HepG2 (cell line): Measurements from ENCODE around the gene FRRS1. TPM values are rescaled to one million over a fixed set of nuclear protein-coding genes. Genes with fewer than 3 reads are reported as not detected.

Source experiments
- ATAC-seq: fragments of 200-7000 bp; cut with Tn5 transposase; 3 replicates; pipeline ENCODE4 v1.9.1; 2020; ENCODE audit warnings: mild to moderate bottlenecking, moderate library complexity
- BruUV-seq: library from RNA; stranded (reverse); fragments of 400-500 nt; replicated peaks from 2 replicates; lab custom pipeline; 2021; lab: Mats Ljungman, UMichigan
- CTCF ChIA-PET: fragments of 300-600 bp; formaldehyde crosslinking; extraction: SDS; loops from one replicate; lab custom pipeline; 2021; ENCODE audit warnings: low total read pairs, inconsistent platforms, low intra/inter-chr PET ratio; lab: Yijun Ruan, JAX
- POLR2A ChIA-PET: fragments of 350-600 bp; sonication (Branson Sonifier 250); formaldehyde crosslinking; loops from one replicate; lab custom pipeline; 2020; ENCODE audit warnings: antibody characterized with exemption, inconsistent platforms; lab: Yijun Ruan, JAX
- DNase-seq: peaks from one replicate; pipeline ENCODE4 v3.0.0-alpha.2; 2015; ENCODE audit warnings: low spot score
- FAIRE-seq: peaks from 3 replicates; lab custom pipeline; 2011; peaks lifted over from hg19 to GRCh38; lab: Jason Lieb, UNC
- H2AFZ ChIP-seq: one replicate; pipeline ENCODE4 v1.6.1; 2011; ENCODE audit warnings: low read length, inconsistent platforms
- H3K27ac ChIP-seq: fragments of 300-600 bp; 3 replicates; pipeline ENCODE4 v1.8.0; 2011; ENCODE audit warnings: mixed run types, mild to moderate bottlenecking, mixed read lengths, low read length, inconsistent platforms; ENCODE audit not compliant: insufficient read depth; ENCODE audit errors: extremely low read length
- H3K27me3 ChIP-seq, 2 experiments: fragments of 200-600 bp in 1 of 2; 2 replicates in 1 of 2; 3 replicates in 1 of 2; pipeline versions ENCODE4 v1.6.0 to v1.8.0; 2011; ENCODE audit warnings: low read length in 2 of 2, mild to moderate bottlenecking in 2 of 2, moderate library complexity in 2 of 2, inconsistent platforms in 1 of 2; ENCODE audit not compliant: insufficient read depth in 2 of 2, control insufficient read depth in 1 of 2
- H3K36me3 ChIP-seq, 2 experiments: fragments of 200-600 bp in 1 of 2; replicated peaks in 1 of 2; 2 replicates in 1 of 2; 3 replicates in 1 of 2; pipeline versions ENCODE4 v1.5.1 to v1.8.0; 2011; ENCODE audit warnings: low read length in 2 of 2, inconsistent platforms in 1 of 2; ENCODE audit not compliant: insufficient read depth in 2 of 2, control insufficient read depth in 1 of 2
- H3K4me1 ChIP-seq: 2 replicates; pipeline ENCODE4 v1.5.1; 2012; ENCODE audit warnings: low read length, inconsistent platforms; ENCODE audit not compliant: insufficient read depth
- H3K4me2 ChIP-seq: 2 replicates; pipeline ENCODE4 v1.6.0; 2011; ENCODE audit warnings: low read depth, low read length, inconsistent platforms
- H3K4me3 ChIP-seq, 3 experiments: fragments of 200-600 bp in 1 of 3; sonication (generic), shearing (Covaris generic) in 1 of 3; replicated peaks in 1 of 3; 2 replicates each; pipeline ENCODE4 v1.5.1; 2011 to 2016; ENCODE audit warnings: low read length in 3 of 3, inconsistent platforms in 2 of 3, low read depth in 2 of 3, mild to moderate bottlenecking in 2 of 3, control low read depth in 1 of 3, mixed read lengths in 1 of 3; ENCODE audit not compliant: insufficient read depth in 1 of 3
- H3K79me2 ChIP-seq: one replicate; pipeline ENCODE4 v1.6.1; 2011; ENCODE audit warnings: low read length, inconsistent platforms; ENCODE audit not compliant: insufficient read depth
- H3K9ac ChIP-seq: 2 replicates; pipeline ENCODE4 v1.6.0; 2011; ENCODE audit warnings: mild to moderate bottlenecking, low read depth, low read length, inconsistent platforms; ENCODE audit not compliant: insufficient read depth
- H3K9me3 ChIP-seq: 2 replicates; pipeline ENCODE4 v1.5.1; 2012; ENCODE audit warnings: mild to moderate bottlenecking, low read length
- H4K20me1 ChIP-seq: 2 replicates; pipeline ENCODE4 v1.6.0; 2011; ENCODE audit warnings: inconsistent platforms, mild to moderate bottlenecking, low read length, moderate library complexity; ENCODE audit not compliant: insufficient read depth
- GZF1 ChIP-seq: sonication (generic); formaldehyde crosslinking; IDR thresholded peaks from 2 replicates; pipeline ENCODE4 v1.5.1; 2020; ENCODE audit warnings: mild to moderate bottlenecking, missing genetic modification reagents
- HMGA1 ChIP-seq: sonication (generic); formaldehyde crosslinking; conservative IDR thresholded peaks from 2 replicates; pipeline ENCODE4 v1.4.0; 2020; ENCODE audit warnings: missing genetic modification reagents
- KLF16 ChIP-seq, 2 experiments: sonication (generic) in 1 of 2; formaldehyde crosslinking in 1 of 2; IDR thresholded peaks; 2 replicates each; pipeline versions ENCODE4 v1.6.1 to v1.8.0; 2016 to 2023; ENCODE audit warnings: missing genetic modification reagents in 2 of 2, missing compliant biosample characterization in 1 of 2
- LCORL ChIP-seq, 2 experiments: fragments of 450-650 bp in 1 of 2; sonication (generic) in 1 of 2; formaldehyde crosslinking in 1 of 2; IDR thresholded peaks; 2 replicates each; pipeline versions ENCODE4 v1.5.0 to v1.6.1; 2017 to 2020; ENCODE audit warnings: antibody characterized with exemption in 1 of 2, missing genetic modification reagents in 1 of 2
- NCOR1 ChIP-seq: fragments of 200-600 bp; sonication (generic); IDR thresholded peaks from 2 replicates; pipeline ENCODE4 v1.7.0; 2017; ENCODE audit warnings: antibody characterized with exemption, low read length, borderline replicate concordance
- PHF21A ChIP-seq: sonication (generic); formaldehyde crosslinking; IDR thresholded peaks from 2 replicates; pipeline ENCODE4 v1.5.0; 2020; ENCODE audit warnings: mild to moderate bottlenecking, missing genetic modification reagents
- TARDBP ChIP-seq: sonication (generic); formaldehyde crosslinking; IDR thresholded peaks from 2 replicates; pipeline ENCODE4 v1.8.0; 2022; ENCODE audit warnings: mild to moderate bottlenecking, missing genetic modification reagents
- ZBTB21 ChIP-seq: sonication (generic); formaldehyde crosslinking; IDR thresholded peaks from 2 replicates; pipeline ENCODE4 v1.4.0; 2020; ENCODE audit warnings: missing genetic modification reagents
- ZNF737 ChIP-seq: sonication (generic); formaldehyde crosslinking; IDR thresholded peaks from 2 replicates; pipeline ENCODE4 v1.5.0; 2020; ENCODE audit warnings: missing genetic modification reagents, mild to moderate bottlenecking, borderline replicate concordance
- ZNF850 ChIP-seq: sonication (generic); formaldehyde crosslinking; conservative IDR thresholded peaks from 2 replicates; pipeline ENCODE4 v1.9.0; 2021; ENCODE audit warnings: mild to moderate bottlenecking, missing genetic modification reagents
- WGBS: methylation state at CpG from one replicate; pipeline ENCODE4 v1.1.6; 2017; ENCODE audit warnings: low lambda C conversion rate; 5-methylcytosine and 5-hydroxymethylcytosine counted together
- in situ Hi-C: cut with HindIII; loops from 2 replicates; pipeline ENCODE4 v1.10.0; 2017; ENCODE audit warnings: low pct_unique_long_range_greater_than_20kb; ENCODE audit not compliant: extremely low pct_ligation_motif_present
- intact Hi-C: fragments of 100-400 bp; cut with micrococcal nuclease; formaldehyde crosslinking; loops from one replicate; pipeline ENCODE4 v1.10.0; 2022; ENCODE audit not compliant: unreplicated experiment
- polyA plus RNA-seq, 8 experiments: library from polyadenylated mRNA; depleted of rRNA in 3 of 8; stranded (reverse) in 7 of 8; unstranded in 1 of 8; fragments of >200 nt; fragmentation: Illumina TruSeq in 4 of 8; extraction: Trizol in 4 of 8; gene quantifications; 2 replicates each; pipeline versions ENCODE4 v1.2.1 to v1.2.3, GENCODE V29; 2011 to 2016; ENCODE audit warnings: low read depth in 4 of 8, missing spikeins in 1 of 8, mixed read lengths in 1 of 8; ENCODE audit not compliant: insufficient read depth in 1 of 8
- total RNA-seq, 5 experiments: library from RNA; depleted of rRNA; stranded (reverse); fragments of >200 nt; fragmentation: Illumina TruSeq; extraction: Trizol; gene quantifications; 2 replicates each; pipeline ENCODE4 v1.2.3, GENCODE V29; 2016; ENCODE audit warnings: low read depth in 1 of 5
- TF ChIP-seq, protein P1 (sequence below): sonication (generic); formaldehyde crosslinking; IDR thresholded peaks from 2 replicates; pipeline ENCODE4 v1.5.1; 2020; ENCODE audit warnings: mild to moderate bottlenecking, missing genetic modification reagents, moderate library complexity
- TF ChIP-seq, protein P2 (sequence below): IDR thresholded peaks from 2 replicates; pipeline ENCODE4 v1.6.1; 2016; ENCODE audit warnings: missing biosample characterization, missing genetic modification reagents, low read depth

FRRS1 gene
- total and polyA plus RNA-seq, 2 of the 13 experiments (the other 11 are each of a cell fraction or from before 2014, with no cell fraction given) = 22.6 to 23.4 TPM

DNA sequence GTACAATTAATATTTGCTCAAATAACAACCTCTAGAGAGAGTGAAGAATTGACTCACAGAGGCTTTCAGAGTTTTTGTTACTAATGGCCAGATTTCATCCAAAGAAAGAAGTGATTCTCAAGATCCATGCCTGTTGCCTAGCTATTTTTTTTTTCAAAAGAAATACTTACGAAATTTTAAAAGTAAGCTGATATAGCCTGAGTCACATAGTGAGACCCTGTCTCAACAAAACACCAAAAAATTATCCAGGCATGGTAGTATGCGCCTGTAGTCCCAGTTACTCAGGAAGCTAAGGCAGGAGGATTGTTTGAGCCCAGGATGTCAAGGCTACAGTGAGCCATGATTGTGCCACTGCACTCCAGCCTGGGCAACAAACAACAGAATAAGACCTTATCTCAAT is 105.9 kb downstream of the FRRS1 start:
- WGBS = 93% methylated on average over 2 of the region's 2 CpGs
- BruUV-seq = no TSS peak
- intact Hi-C loops = no loop called here
- ChIA-PET CTCF (no interaction called here), POLR2A (no interaction called here)
- TF ChIP-seq, protein P1, sequence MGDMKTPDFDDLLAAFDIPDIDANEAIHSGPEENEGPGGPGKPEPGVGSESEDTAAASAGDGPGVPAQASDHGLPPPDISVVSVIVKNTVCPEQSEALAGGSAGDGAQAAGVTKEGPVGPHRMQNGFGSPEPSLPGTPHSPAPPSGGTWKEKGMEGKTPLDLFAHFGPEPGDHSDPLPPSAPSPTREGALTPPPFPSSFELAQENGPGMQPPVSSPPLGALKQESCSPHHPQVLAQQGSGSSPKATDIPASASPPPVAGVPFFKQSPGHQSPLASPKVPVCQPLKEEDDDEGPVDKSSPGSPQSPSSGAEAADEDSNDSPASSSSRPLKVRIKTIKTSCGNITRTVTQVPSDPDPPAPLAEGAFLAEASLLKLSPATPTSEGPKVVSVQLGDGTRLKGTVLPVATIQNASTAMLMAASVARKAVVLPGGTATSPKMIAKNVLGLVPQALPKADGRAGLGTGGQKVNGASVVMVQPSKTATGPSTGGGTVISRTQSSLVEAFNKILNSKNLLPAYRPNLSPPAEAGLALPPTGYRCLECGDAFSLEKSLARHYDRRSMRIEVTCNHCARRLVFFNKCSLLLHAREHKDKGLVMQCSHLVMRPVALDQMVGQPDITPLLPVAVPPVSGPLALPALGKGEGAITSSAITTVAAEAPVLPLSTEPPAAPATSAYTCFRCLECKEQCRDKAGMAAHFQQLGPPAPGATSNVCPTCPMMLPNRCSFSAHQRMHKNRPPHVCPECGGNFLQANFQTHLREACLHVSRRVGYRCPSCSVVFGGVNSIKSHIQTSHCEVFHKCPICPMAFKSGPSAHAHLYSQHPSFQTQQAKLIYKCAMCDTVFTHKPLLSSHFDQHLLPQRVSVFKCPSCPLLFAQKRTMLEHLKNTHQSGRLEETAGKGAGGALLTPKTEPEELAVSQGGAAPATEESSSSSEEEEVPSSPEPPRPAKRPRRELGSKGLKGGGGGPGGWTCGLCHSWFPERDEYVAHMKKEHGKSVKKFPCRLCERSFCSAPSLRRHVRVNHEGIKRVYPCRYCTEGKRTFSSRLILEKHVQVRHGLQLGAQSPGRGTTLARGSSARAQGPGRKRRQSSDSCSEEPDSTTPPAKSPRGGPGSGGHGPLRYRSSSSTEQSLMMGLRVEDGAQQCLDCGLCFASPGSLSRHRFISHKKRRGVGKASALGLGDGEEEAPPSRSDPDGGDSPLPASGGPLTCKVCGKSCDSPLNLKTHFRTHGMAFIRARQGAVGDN (CRISPR knock-in tag) = no peak
- TF ChIP-seq KLF16 (CRISPR knock-in tag; IDR thresholded peaks at IDR 0.05) = no peak
- Histone ChIP-seq H3K4me3 (no peak overlapping the region), H3K9ac (no peak overlapping the region), H4K20me1 (no peaks in the 10 kb centered on the region), H3K4me1 (peaks cover 15% of the 10 kb centered on the region), H3K36me3 (peaks cover 3 to 17% of the 10 kb centered on the region in 2 experiments; a peak in 4 of 5 replicates), H3K27ac (no peak overlapping the region), H3K79me2 (peaks cover 3% of the 10 kb centered on the region), H2AFZ (no peak overlapping the region), H3K4me2 (no peak overlapping the region), H3K9me3 (no peaks in the 10 kb centered on the region), H3K27me3 (no peaks in the 10 kb centered on the region)
- DNase-seq (no peak), ATAC-seq (no peak), FAIRE-seq (no peak)
- in situ Hi-C loops = no loop called here

DNA sequence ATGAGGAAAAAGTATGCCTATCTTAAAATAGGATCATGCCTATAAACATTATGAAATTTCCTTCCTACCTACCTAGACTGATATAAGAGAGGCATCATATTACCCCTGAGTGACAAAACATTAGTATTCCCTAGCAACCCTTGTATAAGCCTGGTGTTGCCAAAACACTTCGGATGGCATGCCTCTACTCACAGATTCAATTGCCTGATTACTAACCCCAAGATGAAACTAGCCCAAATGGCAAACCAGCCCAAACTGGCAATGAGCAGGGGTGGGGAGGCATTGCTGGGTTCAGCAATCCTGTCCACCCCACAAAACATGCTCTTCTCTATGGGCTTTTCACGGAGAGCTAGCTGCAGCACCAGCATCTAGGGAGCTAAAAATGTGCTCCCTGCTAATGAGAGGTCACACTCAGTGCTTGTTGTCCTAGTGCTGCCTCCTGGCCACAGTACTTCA is 106.7 kb downstream of the FRRS1 start:
- CTCF ChIA-PET = no interaction called here
- Histone ChIP-seq H3K27me3 (no peaks in the 10 kb centered on the region), H3K4me1 (peaks cover 16% of the 10 kb centered on the region), H3K27ac (peak overlapping the region; percentile 8), H3K4me2 (no peak overlapping the region), H4K20me1 (no peaks in the 10 kb centered on the region), H3K4me3 (no peak overlapping the region), H3K79me2 (peaks cover 3% of the 10 kb centered on the region), H2AFZ (no peak overlapping the region), H3K9ac (no peak overlapping the region), H3K36me3 (peaks cover 3 to 17% of the 10 kb centered on the region in 2 experiments; a peak in 4 of 5 replicates), H3K9me3 (no peaks in the 10 kb centered on the region)
- no peak for DNase-seq
- BruUV-seq = no TSS peak
- POLR2A ChIA-PET = no interaction called here
- TF ChIP-seq ZNF737 (CRISPR knock-in tag) (no peak), GZF1 (CRISPR knock-in tag) (no peak), HMGA1 (no peak), ZBTB21 (CRISPR knock-in tag) (no peak), NCOR1 (no peak), TARDBP (CRISPR knock-in tag) (no peak), LCORL (IDR thresholded peaks at IDR 0.05) (no peak), LCORL (CRISPR knock-in tag; IDR thresholded peaks at IDR 0.05) (no peak), PHF21A (CRISPR knock-in tag) (no peak), ZNF850 (CRISPR knock-in tag) (no peak)
- TF ChIP-seq, protein P2, sequence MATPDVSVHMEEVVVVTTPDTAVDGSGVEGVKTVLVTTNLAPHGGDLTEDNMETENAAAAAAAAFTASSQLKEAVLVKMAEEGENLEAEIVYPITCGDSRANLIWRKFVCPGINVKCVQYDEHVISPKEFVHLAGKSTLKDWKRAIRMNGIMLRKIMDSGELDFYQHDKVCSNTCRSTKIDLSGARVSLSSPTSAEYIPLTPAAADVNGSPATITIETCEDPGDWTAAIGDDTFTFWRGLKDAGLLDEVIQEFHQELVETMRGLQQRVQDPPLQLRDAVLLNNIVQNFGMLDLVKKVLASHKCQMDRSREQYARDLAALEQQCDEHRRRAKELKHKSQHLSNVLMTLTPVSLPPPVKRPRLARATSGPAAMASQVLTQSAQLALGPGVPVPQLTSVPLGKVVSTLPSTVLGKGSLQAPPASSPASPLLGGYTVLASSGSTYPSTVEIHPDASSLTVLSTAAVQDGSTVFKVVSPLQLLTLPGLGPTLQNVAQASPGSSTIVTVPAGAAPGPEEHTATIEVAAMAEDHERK (CRISPR knock-in tag) = no peak
- in situ Hi-C loops = no loop called here
- intact Hi-C loops = no loop called here
- WGBS = 86% methylated on average over 2 of the region's 2 CpGs
- no peak for FAIRE-seq
- no peak for ATAC-seq
